IMR-90 (cell line): ENCODE results near the gene TXNL4B. TPM values are rescaled to one million over a fixed set of nuclear protein-coding genes. Genes with fewer than 3 reads are reported as not detected.

Experiments used
- ATAC-seq: fragments of 200-7000 bp; cut with Tn5 transposase; 2 replicates; pipeline ENCODE4 v1.9.1; 2020; ENCODE audit warnings: low read depth, mild to moderate bottlenecking, moderate library complexity
- BruUV-seq: library from RNA; stranded (reverse); fragments of 400-500 nt; replicated peaks from 2 replicates; lab custom pipeline; 2021; lab: Mats Ljungman, UMichigan
- CTCF ChIA-PET: fragments of 300-600 bp; formaldehyde crosslinking; extraction: SDS; loops from one replicate; lab custom pipeline; 2021; ENCODE audit warnings: antibody characterized with exemption; lab: Yijun Ruan, JAX
- POLR2A ChIA-PET: fragments of 300-600 bp; sonication (Branson Sonifier 250); formaldehyde crosslinking; loops from one replicate; lab custom pipeline; 2022; ENCODE audit warnings: antibody characterized with exemption; ENCODE audit not compliant: unreplicated experiment; lab: Charles Lee
- DNase-seq: peaks from one replicate; pipeline ENCODE4 v3.0.0; 2013
- H2AFZ ChIP-seq: replicated peaks from 2 replicates; pipeline ENCODE3; 2013; ENCODE audit warnings: low read length, mild to moderate bottlenecking; ENCODE audit not compliant: poor library complexity
- H2AK5ac ChIP-seq: 2 replicates; pipeline ENCODE4 v1.6.1; 2013; ENCODE audit warnings: low read depth, low read length, inconsistent platforms
- H2AK9ac ChIP-seq: replicated peaks from 2 replicates; pipeline ENCODE3; 2013; ENCODE audit warnings: mild to moderate bottlenecking, low read depth, low read length, moderate library complexity; ENCODE audit not compliant: poor library complexity
- H2BK120ac ChIP-seq: 2 replicates; pipeline ENCODE4 v1.6.1; 2013; ENCODE audit warnings: low read depth, low read length, inconsistent platforms
- H2BK15ac ChIP-seq: 3 replicates; pipeline ENCODE4 v1.6.1; 2013; ENCODE audit warnings: low read depth, low read length, inconsistent platforms
- H2BK20ac ChIP-seq: 2 replicates; pipeline ENCODE4 v1.6.1; 2013; ENCODE audit warnings: low read depth, mild to moderate bottlenecking, inconsistent platforms, low read length, moderate library complexity
- H2BK5ac ChIP-seq: 2 replicates; pipeline ENCODE4 v1.6.1; 2013; ENCODE audit warnings: mild to moderate bottlenecking, low read depth, low read length, inconsistent platforms; ENCODE audit not compliant: poor library complexity, severe bottlenecking
- H3K14ac ChIP-seq: replicated peaks from 2 replicates; pipeline ENCODE4 v1.6.1; 2013; ENCODE audit warnings: low read depth, low read length, inconsistent platforms
- H3K18ac ChIP-seq: 2 replicates; pipeline ENCODE4 v1.6.1; 2013; ENCODE audit warnings: low read depth, low read length, control low read depth
- H3K23ac ChIP-seq: 2 replicates; pipeline ENCODE4 v1.6.1; 2013; ENCODE audit warnings: low read depth, low read length, inconsistent platforms
- H3K27ac ChIP-seq: 2 replicates; pipeline ENCODE4 v1.5.1; 2013; ENCODE audit warnings: mild to moderate bottlenecking, control low read depth, low read length; ENCODE audit not compliant: insufficient read depth
- H3K27me3 ChIP-seq: 2 replicates; pipeline ENCODE4 v1.6.1; 2013; ENCODE audit warnings: low read length; ENCODE audit not compliant: control insufficient read depth, insufficient read depth
- H3K36me3 ChIP-seq: 2 replicates; pipeline ENCODE4 v1.6.1; 2013; ENCODE audit warnings: low read length, mixed read lengths; ENCODE audit not compliant: control insufficient read depth, insufficient read depth
- H3K4ac ChIP-seq: 2 replicates; pipeline ENCODE4 v1.6.1; 2013; ENCODE audit warnings: low read depth, low read length, inconsistent platforms
- H3K4me1 ChIP-seq: 2 replicates; pipeline ENCODE4 v1.6.1; 2013; ENCODE audit warnings: low read length, mixed read lengths; ENCODE audit not compliant: control insufficient read depth, insufficient read depth
- H3K4me2 ChIP-seq: 2 replicates; pipeline ENCODE4 v1.6.1; 2013; ENCODE audit warnings: low read depth, mild to moderate bottlenecking, control low read depth, low read length, moderate library complexity
- H3K4me3 ChIP-seq: 2 replicates; pipeline ENCODE4 v1.5.1; 2013; ENCODE audit warnings: low read depth, mild to moderate bottlenecking, control low read depth, low read length, moderate library complexity; ENCODE audit not compliant: insufficient read depth
- H3K56ac ChIP-seq: 2 replicates; pipeline ENCODE4 v1.6.1; 2013; ENCODE audit warnings: low read length, inconsistent platforms; ENCODE audit not compliant: insufficient read depth; ENCODE audit errors: extremely low read depth
- H3K79me1 ChIP-seq, 2 experiments: 2 replicates each; pipeline ENCODE4 v1.6.1; 2013; ENCODE audit warnings: low read length in 2 of 2, inconsistent platforms in 1 of 2, low read depth in 1 of 2
- H3K9ac ChIP-seq: 2 replicates; pipeline ENCODE4 v1.6.1; 2013; ENCODE audit warnings: low read depth, low read length, control low read depth
- H3K9me1 ChIP-seq: 2 replicates; pipeline ENCODE4 v1.6.1; 2013; ENCODE audit warnings: low read length, inconsistent platforms; ENCODE audit not compliant: insufficient read depth
- H3K9me3 ChIP-seq: 2 replicates; pipeline ENCODE4 v1.6.1; 2013; ENCODE audit warnings: low read length; ENCODE audit not compliant: control insufficient read depth, insufficient read depth
- H4K20me1 ChIP-seq: 2 replicates; pipeline ENCODE4 v1.6.1; 2013; ENCODE audit warnings: low read length, inconsistent platforms; ENCODE audit not compliant: insufficient read depth
- H4K5ac ChIP-seq: 2 replicates; pipeline ENCODE4 v1.6.1; 2013; ENCODE audit warnings: mild to moderate bottlenecking, low read depth, low read length, control low read depth
- H4K8ac ChIP-seq, 2 experiments: 2 replicates each; pipeline ENCODE4 v1.6.1; 2013; ENCODE audit warnings: low read depth in 2 of 2, low read length in 2 of 2, control low read depth in 1 of 2, inconsistent platforms in 1 of 2
- H4K91ac ChIP-seq: 2 replicates; pipeline ENCODE4 v1.6.1; 2013; ENCODE audit warnings: low read depth, low read length, inconsistent platforms; ENCODE audit not compliant: insufficient read depth
- CEBPB ChIP-seq: IDR thresholded peaks from 2 replicates; pipeline ENCODE4 v1.6.1; 2012; ENCODE audit warnings: low read depth, low read length, improper control_type of control experiment
- CHD1 ChIP-seq: IDR thresholded peaks from 2 replicates; pipeline ENCODE4 v1.6.1; 2012; ENCODE audit warnings: low read depth, low read length, improper control_type of control experiment
- CTCF ChIP-seq: conservative IDR thresholded peaks from 2 replicates; pipeline ENCODE4 v1.5.1; 2012; ENCODE audit warnings: mild to moderate bottlenecking, low read depth, low read length, improper control_type of control experiment
- ELK1 ChIP-seq: fragments of 150-350 bp; IDR thresholded peaks from 2 replicates; pipeline ENCODE4 v1.6.1; 2016; ENCODE audit warnings: low read depth, mild to moderate bottlenecking, low read length, moderate library complexity, borderline replicate concordance
- FOS ChIP-seq: fragments of 150-350 bp; IDR thresholded peaks from 2 replicates; pipeline ENCODE4 v1.6.1; 2016; ENCODE audit warnings: low read depth, low read length
- MAFK ChIP-seq: IDR thresholded peaks from 2 replicates; pipeline ENCODE4 v1.6.1; 2012; ENCODE audit warnings: low read depth, low read length, improper control_type of control experiment
- MAZ ChIP-seq: IDR thresholded peaks from 2 replicates; pipeline ENCODE4 v1.6.1; 2012; ENCODE audit warnings: low read depth, mild to moderate bottlenecking, low read length, improper control_type of control experiment, moderate library complexity, borderline replicate concordance
- NFE2L2 ChIP-seq: fragments of 150-350 bp; IDR thresholded peaks from 2 replicates; pipeline ENCODE4 v1.6.1; 2016; ENCODE audit warnings: low read depth, mild to moderate bottlenecking, low read length
- POLR2A ChIP-seq: IDR thresholded peaks from 2 replicates; pipeline ENCODE4 v1.6.1; 2012; ENCODE audit warnings: mild to moderate bottlenecking, low read depth, low read length
- RAD21 ChIP-seq: IDR thresholded peaks from 2 replicates; pipeline ENCODE4 v1.6.1; 2012; ENCODE audit warnings: low read length, improper control_type of control experiment
- RFX5 ChIP-seq: IDR thresholded peaks from 2 replicates; pipeline ENCODE4 v1.8.0; 2012; ENCODE audit warnings: low read depth, mild to moderate bottlenecking, low read length, moderate library complexity
- WGBS, 2 experiments: methylation state at CpG; one replicate each; pipeline versions ENCODE4 v1.1.5 to v1.1.7; 2013; ENCODE audit warnings: missing lambda C conversion rate in 2 of 2; ENCODE audit not compliant: insufficient read length in 1 of 2; ENCODE audit errors: extremely low coverage in 2 of 2; 5-methylcytosine and 5-hydroxymethylcytosine counted together
- dilution Hi-C: fragments of 300-500 bp; cut with HindIII; formaldehyde crosslinking; loops from one replicate; pipeline ENCODE4 v1.14.3; 2018; ENCODE audit warnings: low sequenced_read_pairs; ENCODE audit not compliant: unreplicated experiment
- in situ Hi-C: fragments of 300-500 bp; cut with MboI; formaldehyde crosslinking; loops from 3 replicates; pipeline ENCODE4 v1.14.3; 2019; ENCODE audit warnings: low sequenced_read_pairs, inconsistent platforms, mixed read lengths
- intact Hi-C: fragments of 100-400 bp; cut with micrococcal nuclease; formaldehyde crosslinking; loops from 2 replicates; pipeline ENCODE4 v1.10.0; 2022
- polyA plus RNA-seq, 3 experiments: library from polyadenylated mRNA; depleted of rRNA; stranded (reverse); fragments of >200 nt; gene quantifications; 2 replicates each; pipeline ENCODE4 v1.2.3, GENCODE V29; 2012; ENCODE audit warnings: low replicate concordance in 1 of 3
- total RNA-seq: library from RNA; depleted of rRNA; stranded (reverse); fragments of >200 nt; gene quantifications from 2 replicates; pipeline ENCODE4 v1.2.3, GENCODE V29; 2012

TXNL4B gene
- total and polyA plus RNA-seq, 2 of the 4 experiments (the other 2 are of a cell fraction), result 5.4 to 8.6 TPM

GRCh38 chr16:72108353-72109102 is 15.1 kb upstream of the TXNL4B start:
- DNase-seq, result no peak
- Histone ChIP-seq H3K9me3 (no peaks in the 10 kb centered on the region), H3K18ac (no peak overlapping the region), H3K4me2 (no peak overlapping the region), H2BK20ac (no peak overlapping the region), H4K20me1 (no peaks in the 10 kb centered on the region), H3K9me1 (no peaks in the 10 kb centered on the region; the same call in 1 of the 2 replicates), H4K91ac (no peak overlapping the region), H3K23ac (no peak overlapping the region), H2AK9ac (peak overlapping the region; percentile 75), H3K4me1 (no peaks in the 10 kb centered on the region), H2BK5ac (no peak overlapping the region), H3K4me3 (no peak overlapping the region), H2AFZ (peak overlapping the region; percentile 16), H4K8ac (no peak overlapping the region), H3K9ac (no peak overlapping the region), H3K27me3 (no peaks in the 10 kb centered on the region), H3K79me1 (no peaks in the 10 kb centered on the region), H2AK5ac (no peak overlapping the region), H3K36me3 (peaks cover 85% of the 10 kb centered on the region), H3K4ac (no peak overlapping the region), H2BK15ac (no peak overlapping the region), H4K5ac (no peak overlapping the region), H2BK120ac (no peak overlapping the region), H3K56ac (no peak overlapping the region), H3K14ac (no peak overlapping the region), H3K27ac (no peak overlapping the region)
- BruUV-seq, result no TSS peak
- no peak for ATAC-seq
- TF ChIP-seq RFX5 (no peak), FOS (no peak), POLR2A (no peak), CTCF (no peak), CEBPB (no peak), CHD1 (no peak), RAD21 (no peak), MAFK (no peak), MAZ (no peak), NFE2L2 (no peak), ELK1 (no peak)
- ChIA-PET POLR2A (no interaction called here), CTCF (no interaction called here)
- intact Hi-C loops (no loop called here), dilution Hi-C loops (no loop called here), in situ Hi-C loops (no loop called here)
- WGBS, 2 experiments, result 96% methylated on average over 5 of the region's 16 CpGs; no CpG with 5 or more reads in 1 of the 2 experiments
